Endothelial cell of umbilical vein (primary cell): ENCODE data around the gene CPT1A. TPM values are rescaled to one million over a fixed set of nuclear protein-coding genes. Genes with fewer than 3 reads are reported as not detected.
A peak's percentile ranks its signal among the peaks of the same experiment; 100 is the strongest.

Experiments
- BruUV-seq: library from RNA; stranded (reverse); fragments of 400-500 nt; replicated peaks from 2 replicates; lab custom pipeline; 2021; lab: Mats Ljungman, UMichigan
- CTCF ChIA-PET: fragments of 300-600, 350-600 bp; sonication (Branson Sonifier 250); formaldehyde crosslinking; loops from one replicate; lab custom pipeline; 2021; ENCODE audit warnings: antibody characterized with exemption, inconsistent platforms; lab: Charles Lee
- POLR2A ChIA-PET: fragments of 300-600, 350-600 bp; sonication (Branson Sonifier 250); formaldehyde crosslinking; loops from one replicate; lab custom pipeline; 2021; ENCODE audit warnings: antibody characterized with exemption, inconsistent platforms; lab: Charles Lee
- DNase-seq: peaks from one replicate; pipeline ENCODE4 v3.0.0-alpha.2; 2011; ENCODE audit warnings: low read depth, low spot score
- FAIRE-seq: peaks from 2 replicates; lab custom pipeline; 2011; peaks lifted over from hg19 to GRCh38; lab: Jason Lieb, UNC
- H2AFZ ChIP-seq: 2 replicates; pipeline ENCODE4 v1.6.0; 2012; ENCODE audit warnings: low read depth, low read length, control low read depth, inconsistent platforms
- H3K27ac ChIP-seq: 2 replicates; pipeline ENCODE4 v1.5.1; 2011; ENCODE audit warnings: low read depth, mild to moderate bottlenecking, control low read depth, low read length, moderate library complexity; ENCODE audit not compliant: insufficient read depth
- H3K27me3 ChIP-seq, 2 experiments: 2 replicates each; pipeline versions ENCODE4 v1.6.0 to v1.6.1; 2011; ENCODE audit warnings: low read length in 2 of 2, mixed read lengths in 1 of 2; ENCODE audit not compliant: control insufficient read depth in 2 of 2, insufficient read depth in 2 of 2
- H3K36me3 ChIP-seq, 2 experiments: 2 replicates in 1 of 2; 3 replicates in 1 of 2; pipeline ENCODE4 v1.5.1; 2011; ENCODE audit warnings: low read length in 2 of 2, mild to moderate bottlenecking in 1 of 2, moderate library complexity in 1 of 2; ENCODE audit not compliant: control insufficient read depth in 2 of 2, insufficient read depth in 2 of 2; ENCODE audit errors: extremely low read depth in 1 of 2
- H3K4me1 ChIP-seq: 3 replicates; pipeline ENCODE4 v1.5.1; 2011; ENCODE audit warnings: mild to moderate bottlenecking, low read length; ENCODE audit not compliant: control insufficient read depth, insufficient read depth; ENCODE audit errors: extremely low read depth
- H3K4me2 ChIP-seq: 2 replicates; pipeline ENCODE4 v1.6.1; 2011; ENCODE audit warnings: low read length, control low read depth, mixed read lengths; ENCODE audit not compliant: insufficient read depth
- H3K4me3 ChIP-seq, 3 experiments: fragments of 200-600 bp in 1 of 3; sonication (generic), shearing (Covaris generic) in 1 of 3; replicated peaks in 1 of 3; 2 replicates each; pipeline ENCODE4 v1.5.1; 2011 to 2016; ENCODE audit warnings: control low read depth in 3 of 3, low read length in 3 of 3, mild to moderate bottlenecking in 2 of 3, inconsistent platforms in 1 of 3, low read depth in 1 of 3, moderate library complexity in 1 of 3; ENCODE audit not compliant: insufficient read depth in 1 of 3
- H3K79me2 ChIP-seq: 2 replicates; pipeline ENCODE4 v1.6.0; 2012; ENCODE audit warnings: low read length, inconsistent platforms; ENCODE audit not compliant: control insufficient read depth, insufficient read depth
- H3K9ac ChIP-seq: replicated peaks from 2 replicates; pipeline ENCODE3; 2011; ENCODE audit warnings: low read length, control low read depth; ENCODE audit not compliant: insufficient read depth; ENCODE audit errors: extremely low read depth
- H3K9me1 ChIP-seq: replicated peaks from 3 replicates; pipeline ENCODE4 v1.6.0; 2011; ENCODE audit warnings: mild to moderate bottlenecking, low read length; ENCODE audit not compliant: control insufficient read depth, insufficient read depth; ENCODE audit errors: extremely low read depth
- H3K9me3 ChIP-seq: replicated peaks from 2 replicates; pipeline ENCODE4 v1.5.1; 2012; ENCODE audit warnings: low read length, inconsistent platforms; ENCODE audit not compliant: control insufficient read depth, insufficient read depth
- H4K20me1 ChIP-seq: replicated peaks from 2 replicates; pipeline ENCODE3; 2011; ENCODE audit warnings: mild to moderate bottlenecking, low read length; ENCODE audit not compliant: control insufficient read depth, insufficient read depth; ENCODE audit errors: extremely low read depth
- CTCF ChIP-seq, 2 donors: IDR thresholded peaks; 1 replicate in 1 of 2; 2 replicates in 1 of 2; pipeline ENCODE4 v1.5.1; 2011; ENCODE audit warnings: low read length in 2 of 2, mild to moderate bottlenecking in 2 of 2, moderate library complexity in 2 of 2, control low read depth in 1 of 2, inconsistent platforms in 1 of 2, low read depth in 1 of 2; ENCODE audit not compliant: insufficient read depth in 1 of 2; ENCODE audit errors: extremely low read depth in 1 of 2
- EZH2 ChIP-seq: IDR thresholded peaks from 2 replicates; pipeline ENCODE4 v1.6.1; 2012; ENCODE audit warnings: borderline replicate concordance, low read depth, mild to moderate bottlenecking, moderate library complexity, low read length, inconsistent platforms; ENCODE audit not compliant: severe bottlenecking
- FOS ChIP-seq: IDR thresholded peaks from 2 replicates; pipeline ENCODE4 v1.6.1; 2011; ENCODE audit warnings: mild to moderate bottlenecking, low read length, moderate library complexity, borderline replicate concordance; ENCODE audit not compliant: insufficient read depth
- GATA2 ChIP-seq: IDR thresholded peaks from 2 replicates; pipeline ENCODE4 v1.7.0; 2011; ENCODE audit warnings: low read depth, mild to moderate bottlenecking, moderate library complexity, mixed read lengths, low read length; ENCODE audit not compliant: insufficient read length, insufficient read depth
- JUN ChIP-seq: IDR thresholded peaks from 2 replicates; pipeline ENCODE4 v1.6.1; 2011; ENCODE audit warnings: borderline replicate concordance, low read depth; ENCODE audit not compliant: insufficient read length, insufficient read depth
- MAX ChIP-seq: IDR thresholded peaks from 2 replicates; pipeline ENCODE4 v1.6.1; 2011; ENCODE audit not compliant: insufficient read depth, insufficient read length
- MYC ChIP-seq: IDR thresholded peaks from one replicate; pipeline ENCODE4 v1.6.1; 2011; ENCODE audit warnings: mild to moderate bottlenecking, low read depth, low read length
- POLR2A ChIP-seq: IDR thresholded peaks from 2 replicates; pipeline ENCODE4 v1.6.1; 2012; ENCODE audit warnings: low read depth, mild to moderate bottlenecking, control low read depth, low read length
- POLR2AphosphoS5 ChIP-seq: IDR thresholded peaks from 2 replicates; pipeline ENCODE4 v1.6.1; 2012; ENCODE audit warnings: low read depth, mild to moderate bottlenecking, control low read depth, low read length, moderate library complexity; ENCODE audit not compliant: insufficient read depth
- dilution Hi-C: fragments of 300-500 bp; cut with MboI; formaldehyde crosslinking; loops from one replicate; pipeline ENCODE4 v1.15.0; 2019; ENCODE audit warnings: low sequenced_read_pairs; ENCODE audit not compliant: extremely low pct_ligation_motif_present
- intact Hi-C: fragments of 100-400 bp; cut with micrococcal nuclease; formaldehyde crosslinking; loops from one replicate; pipeline ENCODE4 v1.10.0; 2022
- polyA plus RNA-seq, 4 experiments: library from polyadenylated mRNA; depleted of rRNA in 3 of 4; stranded (reverse) in 3 of 4; unstranded in 1 of 4; fragments of >200 nt; gene quantifications; 2 replicates each; pipeline versions ENCODE4 v1.2.1 to v1.2.3, GENCODE V29; 2011 to 2012; ENCODE audit warnings: missing spikeins in 1 of 4
- total RNA-seq: library from RNA; stranded (reverse); gene quantifications from 2 replicates; pipeline ENCODE4 v1.2.3, GENCODE V29; 2021

The CPT1A gene
- total and polyA plus RNA-seq, 2 donors (not counting 3 experiments of a cell fraction or from before 2014, with no cell fraction given) = 26.3 to 62.1 TPM

GRCh38 chr11:68750195-68751003 is 91.3 kb downstream of the CPT1A start:
- no peaks in the 10 kb centered on the region for H3K27me3 ChIP-seq
- CTCF ChIA-PET = interaction anchor here (1.2 to 2.0 kb wide), 4 partner anchors 33 to 118 kb away, joined by 3 to 6 read pairs (median 4); no protein-coding TSS in a partner anchor
- H3K4me3 ChIP-seq = no peak overlapping the region
- no peak overlapping the region for H3K9ac ChIP-seq
- intact Hi-C loops (loop anchor here (1.0 kb wide), 1 partner anchor 73 kb away; no protein-coding TSS in a partner anchor), dilution Hi-C loops (no loop called here)
- no peaks in the 10 kb centered on the region for H4K20me1 ChIP-seq
- no peaks in the 10 kb centered on the region for H3K79me2 ChIP-seq
- FAIRE-seq = no peak
- H3K4me2 ChIP-seq = peak overlapping the region; percentile 64
- DNase-seq = no peak
- H3K9me1 ChIP-seq = no peaks in the 10 kb centered on the region
- no peaks in the 10 kb centered on the region for H3K9me3 ChIP-seq
- TF ChIP-seq MAX = no peak
- TF ChIP-seq GATA2 = no peak
- TF ChIP-seq FOS = no peak
- TF ChIP-seq MYC = no peak
- TF ChIP-seq EZH2 = no peak
- TF ChIP-seq CTCF (IDR thresholded peaks at IDR 0.05; ENCODE audit: extremely low read depth in 1 of 2, insufficient read depth in 1 of 2, low read depth in 1 of 2, low read length in 2 of 2) = no peak
- TF ChIP-seq POLR2AphosphoS5 = no peak
- no peak for TF ChIP-seq JUN
- no peak for TF ChIP-seq POLR2A
- H3K36me3 ChIP-seq = no peaks in the 10 kb centered on the region
- BruUV-seq = no TSS peak
- H2AFZ ChIP-seq = peak overlapping the region; percentile 39
- POLR2A ChIA-PET = interaction anchor here (0.6 kb wide), 1 partner anchor 28 kb away, joined by 3 read pairs; no protein-coding TSS in a partner anchor
- H3K27ac ChIP-seq = no peak overlapping the region
- peaks cover 21% of the 10 kb centered on the region for H3K4me1 ChIP-seq
